Vagina (tissue), 2 donors: ENCODE results near the gene RAB6B. TPM values are rescaled to one million over a fixed set of nuclear protein-coding genes. Genes with fewer than 3 reads are reported as not detected.

ENCODE experiments used
- DNase-seq, 2 donors: peaks; one replicate each; pipeline ENCODE4 v3.0.0-alpha.2; 2017; ENCODE audit errors: extremely low spot score in 2 of 2
- H3K27ac ChIP-seq: fragments of 200-600 bp; sonication (generic); one replicate; pipeline ENCODE4 v1.5.1; 2019
- H3K27me3 ChIP-seq: fragments of 200-600 bp; sonication (generic); one replicate; pipeline ENCODE4 v1.5.1; 2019
- H3K36me3 ChIP-seq, 2 donors: fragments of 200-600 bp; sonication (generic); one replicate each; pipeline ENCODE4 v1.5.1; 2017 to 2019
- H3K4me1 ChIP-seq: fragments of 200-600 bp; sonication (generic); one replicate; pipeline ENCODE4 v1.5.1; 2019
- H3K4me3 ChIP-seq, 2 donors: fragments of 200-600 bp; sonication (generic); 1 replicate in 1 of 2; 2 replicates in 1 of 2; pipeline ENCODE4 v1.5.1; 2016 to 2019
- H3K9me3 ChIP-seq: fragments of 200-600 bp; sonication (generic); one replicate; pipeline ENCODE4 v1.5.1; 2019
- POLR2A ChIP-seq, 2 donors: fragments of 450-650 bp; IDR thresholded peaks; one replicate each; pipeline ENCODE4 v1.6.1; 2017; ENCODE audit warnings: antibody characterized with exemption in 2 of 2, mild to moderate bottlenecking in 2 of 2, moderate library complexity in 2 of 2
- POLR2AphosphoS5 ChIP-seq, 2 donors: sonication (generic); formaldehyde crosslinking; IDR thresholded peaks; one replicate each; pipeline ENCODE4 v1.9.0; 2017; ENCODE audit warnings: antibody characterized with exemption in 2 of 2, mild to moderate bottlenecking in 2 of 2, low read depth in 1 of 2; ENCODE audit not compliant: insufficient read depth in 1 of 2
- intact Hi-C: fragments of 100-400 bp; cut with DNase I; formaldehyde crosslinking; loops from one replicate; pipeline ENCODE4 v1.15.1; 2023
- total RNA-seq: library from RNA; depleted of rRNA; stranded (reverse); fragments of >200 nt; gene quantifications from one replicate; pipeline ENCODE4 v1.2.3, GENCODE V29; 2016
- TF ChIP-seq, protein P1 (sequence below), 3 experiments: fragments of 450-650 bp in 2 of 3; fragments of 200-600 bp in 1 of 3; sonication (generic) in 1 of 3; IDR thresholded peaks; one replicate each; pipeline ENCODE4 v1.5.1; 2017 to 2019; ENCODE audit warnings: antibody characterized with exemption in 3 of 3, mild to moderate bottlenecking in 2 of 3, moderate library complexity in 2 of 3

Gene RAB6B
- total RNA-seq, 1 donor from 2014 or later, result 3.7 TPM

DNA sequence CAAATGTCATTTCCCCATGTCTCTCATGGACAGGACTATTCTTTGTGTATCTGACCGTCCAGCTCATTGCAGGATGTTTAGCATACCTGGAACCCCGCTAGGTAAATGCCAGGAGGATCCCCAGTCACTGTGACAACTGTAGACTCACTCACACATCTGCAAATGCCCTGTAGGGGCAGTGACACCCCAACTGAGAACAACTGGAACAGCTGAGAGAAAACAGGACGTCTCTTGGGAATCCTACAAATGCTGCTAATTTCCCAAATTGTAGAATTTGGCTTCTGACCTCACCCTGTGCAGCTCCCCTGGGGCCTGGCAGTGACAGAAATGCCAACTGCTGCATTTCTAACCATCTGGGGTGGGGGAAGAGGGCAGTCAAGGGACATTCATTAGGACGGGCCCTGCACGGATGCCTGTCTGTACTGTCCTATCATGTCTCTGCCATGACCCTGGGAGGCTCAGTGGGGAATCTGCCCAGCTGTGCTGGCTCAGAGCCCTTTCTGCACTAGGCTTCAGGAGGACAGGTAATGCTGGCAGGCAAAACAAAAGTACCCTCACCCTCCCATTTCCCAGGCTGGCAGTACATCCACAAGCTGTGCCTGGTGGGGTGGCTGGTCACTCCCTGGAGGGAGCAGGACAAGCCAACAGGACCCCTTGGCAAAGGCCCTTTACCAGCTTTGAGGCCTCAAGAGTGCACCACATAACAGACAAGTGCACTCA is 30.4 kb downstream of the RAB6B start:
- H3K27me3 ChIP-seq, result no peaks in the 10 kb centered on the region
- no peak for DNase-seq
- no peak overlapping the region for H3K27ac ChIP-seq
- H3K36me3 ChIP-seq, result no peaks in the 10 kb centered on the region
- TF ChIP-seq, protein P1, sequence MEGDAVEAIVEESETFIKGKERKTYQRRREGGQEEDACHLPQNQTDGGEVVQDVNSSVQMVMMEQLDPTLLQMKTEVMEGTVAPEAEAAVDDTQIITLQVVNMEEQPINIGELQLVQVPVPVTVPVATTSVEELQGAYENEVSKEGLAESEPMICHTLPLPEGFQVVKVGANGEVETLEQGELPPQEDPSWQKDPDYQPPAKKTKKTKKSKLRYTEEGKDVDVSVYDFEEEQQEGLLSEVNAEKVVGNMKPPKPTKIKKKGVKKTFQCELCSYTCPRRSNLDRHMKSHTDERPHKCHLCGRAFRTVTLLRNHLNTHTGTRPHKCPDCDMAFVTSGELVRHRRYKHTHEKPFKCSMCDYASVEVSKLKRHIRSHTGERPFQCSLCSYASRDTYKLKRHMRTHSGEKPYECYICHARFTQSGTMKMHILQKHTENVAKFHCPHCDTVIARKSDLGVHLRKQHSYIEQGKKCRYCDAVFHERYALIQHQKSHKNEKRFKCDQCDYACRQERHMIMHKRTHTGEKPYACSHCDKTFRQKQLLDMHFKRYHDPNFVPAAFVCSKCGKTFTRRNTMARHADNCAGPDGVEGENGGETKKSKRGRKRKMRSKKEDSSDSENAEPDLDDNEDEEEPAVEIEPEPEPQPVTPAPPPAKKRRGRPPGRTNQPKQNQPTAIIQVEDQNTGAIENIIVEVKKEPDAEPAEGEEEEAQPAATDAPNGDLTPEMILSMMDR (IDR thresholded peaks at IDR 0.05), result no peak
- no peak for TF ChIP-seq POLR2A (IDR thresholded peaks at IDR 0.05)
- no peak for TF ChIP-seq POLR2AphosphoS5 (IDR thresholded peaks at IDR 0.05; ENCODE audit: insufficient read depth in 1 of 2, low read depth in 1 of 2)
- H3K4me3 ChIP-seq, result no peak overlapping the region
- H3K4me1 ChIP-seq, result no peaks in the 10 kb centered on the region
- intact Hi-C loops, result no loop called here
- no peaks in the 10 kb centered on the region for H3K9me3 ChIP-seq

DNA sequence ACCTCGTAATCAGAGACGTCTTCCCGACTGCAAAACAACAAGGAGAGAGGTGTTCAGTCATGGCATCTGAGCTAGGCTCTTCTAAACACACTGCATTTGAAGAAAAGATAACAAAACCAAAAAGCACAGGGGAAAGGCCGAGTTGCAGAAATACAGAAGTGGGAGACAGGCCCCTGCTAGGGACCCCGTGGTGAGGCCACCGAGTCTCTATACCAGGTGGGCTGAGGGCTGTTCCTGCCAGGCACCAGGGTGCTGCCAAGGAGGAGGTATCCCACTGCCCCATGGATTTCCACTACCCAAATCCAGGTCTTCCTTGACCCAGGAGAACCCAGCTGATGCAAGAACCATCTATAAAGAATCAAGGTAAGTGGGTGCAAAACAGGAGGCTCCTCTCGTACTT is 31.1 kb downstream of the RAB6B start:
- H3K36me3 ChIP-seq, result no peaks in the 10 kb centered on the region
- DNase-seq, result no peak
- H3K27ac ChIP-seq, result no peak overlapping the region
- intact Hi-C loops, result no loop called here
- H3K27me3 ChIP-seq, result no peaks in the 10 kb centered on the region
- TF ChIP-seq POLR2A (IDR thresholded peaks at IDR 0.05) (no peak), POLR2AphosphoS5 (IDR thresholded peaks at IDR 0.05; ENCODE audit: insufficient read depth in 1 of 2, low read depth in 1 of 2) (no peak)
- TF ChIP-seq, protein P1 (IDR thresholded peaks at IDR 0.05), result no peak
- H3K4me3 ChIP-seq, result no peak overlapping the region
- H3K4me1 ChIP-seq, result no peaks in the 10 kb centered on the region
- no peaks in the 10 kb centered on the region for H3K9me3 ChIP-seq

DNA sequence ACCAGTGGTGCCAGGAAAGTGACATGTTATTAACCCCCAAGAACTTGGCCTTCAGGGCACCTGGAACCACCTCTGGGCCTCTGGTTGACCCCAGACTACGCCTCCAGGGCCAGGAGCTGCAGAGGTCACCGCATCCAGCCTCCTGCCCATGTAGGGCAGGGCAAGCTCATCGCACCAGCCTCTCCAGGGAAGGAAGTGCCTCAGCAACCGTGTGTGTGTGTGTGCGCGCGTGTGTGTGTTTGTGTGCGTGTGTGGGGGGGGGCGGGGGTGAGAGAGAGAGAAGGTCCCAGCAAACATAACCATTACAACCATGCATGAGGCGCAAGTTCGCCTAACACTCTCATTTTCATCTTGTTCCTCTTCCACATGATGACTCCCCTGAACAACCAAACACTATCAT is 31.8 kb downstream of the RAB6B start:
- DNase-seq, result no peak

DNA sequence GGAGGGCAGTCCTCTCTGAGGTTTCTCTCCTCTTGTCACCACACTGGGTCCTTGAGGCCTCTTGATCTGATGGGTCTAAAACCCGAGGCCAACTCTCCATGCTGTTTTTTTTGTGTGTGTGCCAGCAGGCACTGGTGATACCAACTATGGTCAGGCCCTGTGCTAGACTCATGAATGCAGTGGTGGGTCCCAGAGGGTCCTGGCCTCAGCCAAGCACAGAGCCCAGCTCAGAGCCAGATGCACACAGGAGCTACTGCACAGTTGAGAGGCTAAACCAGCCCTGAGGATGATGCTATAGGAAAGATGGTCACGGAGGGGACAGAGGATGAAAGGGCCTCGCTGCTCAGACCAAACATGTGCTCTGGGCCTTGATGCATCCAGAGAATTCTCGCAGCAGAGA is 33.5 kb downstream of the RAB6B start:
- TF ChIP-seq POLR2A (IDR thresholded peaks at IDR 0.05) (no peak), POLR2AphosphoS5 (IDR thresholded peaks at IDR 0.05; ENCODE audit: insufficient read depth in 1 of 2, low read depth in 1 of 2) (no peak)
- TF ChIP-seq, protein P1 (IDR thresholded peaks at IDR 0.05), result no peak
- Histone ChIP-seq H3K27ac (no peak overlapping the region), H3K4me3 (no peak overlapping the region), H3K9me3 (no peaks in the 10 kb centered on the region), H3K36me3 (no peaks in the 10 kb centered on the region), H3K4me1 (no peaks in the 10 kb centered on the region), H3K27me3 (no peaks in the 10 kb centered on the region)
- intact Hi-C loops, result no loop called here
- DNase-seq, result no peak

More for the DNA sequence above, 31.8 kb downstream of the RAB6B start:
- no peak overlapping the region for H3K4me3 ChIP-seq
- H3K27ac ChIP-seq, result no peak overlapping the region
- H3K9me3 ChIP-seq, result no peaks in the 10 kb centered on the region
- intact Hi-C loops, result no loop called here
- no peaks in the 10 kb centered on the region for H3K36me3 ChIP-seq
- no peaks in the 10 kb centered on the region for H3K27me3 ChIP-seq
- no peaks in the 10 kb centered on the region for H3K4me1 ChIP-seq
- TF ChIP-seq POLR2AphosphoS5 (IDR thresholded peaks at IDR 0.05; ENCODE audit: insufficient read depth in 1 of 2, low read depth in 1 of 2) (no peak), POLR2A (IDR thresholded peaks at IDR 0.05) (no peak)

DNA sequence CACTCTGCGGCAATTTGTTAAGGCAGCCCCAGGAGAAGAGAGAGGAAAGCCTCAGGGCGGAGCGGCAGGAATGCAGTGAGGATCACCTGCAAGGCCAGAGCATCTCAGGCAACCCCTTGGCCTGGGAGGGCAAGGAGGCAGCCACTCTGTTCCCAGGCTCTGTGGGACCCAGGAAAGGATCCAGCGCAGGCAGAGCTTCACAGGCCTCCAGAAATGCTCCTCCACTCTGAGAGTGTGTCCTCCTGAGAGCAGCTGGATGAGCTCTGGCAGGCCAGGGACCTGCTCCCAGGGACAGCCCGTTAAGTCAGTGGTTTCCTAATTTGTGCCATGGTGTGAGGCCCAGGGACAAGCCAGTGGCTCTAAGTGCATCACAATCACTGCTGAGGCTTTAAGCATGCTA is 35.2 kb downstream of the RAB6B start:
- intact Hi-C loops, result no loop called here
- Histone ChIP-seq H3K27me3 (no peaks in the 10 kb centered on the region), H3K4me3 (no peak overlapping the region), H3K36me3 (no peaks in the 10 kb centered on the region), H3K9me3 (no peaks in the 10 kb centered on the region), H3K4me1 (no peaks in the 10 kb centered on the region), H3K27ac (no peak overlapping the region)
- TF ChIP-seq POLR2A (IDR thresholded peaks at IDR 0.05) (no peak), POLR2AphosphoS5 (IDR thresholded peaks at IDR 0.05; ENCODE audit: insufficient read depth in 1 of 2, low read depth in 1 of 2) (no peak)
- TF ChIP-seq, protein P1 (IDR thresholded peaks at IDR 0.05), result no peak
- DNase-seq, result no peak
